ENCODE data around the gene ATG4C.

The ATG4C gene

GRCh38 chr1:62869217-62869754 is 85.4 kb downstream of the ATG4C start:
- Mint-ChIP-seq H3K9me3 (no peaks in the 10 kb centered on the region), H3K4me1 (no peaks in the 10 kb centered on the region), H3K27me3 (ENCODE audit: low read depth) (no peaks in the 10 kb centered on the region), H3K4me3 (no peak overlapping the region), H3K36me3 (ENCODE audit: low read depth) (no peaks in the 10 kb centered on the region), H3K27ac (no peak overlapping the region)
- no peak for TF ChIP-seq CTCF (IDR thresholded peaks at IDR 0.05; ENCODE audit: unreplicated experiment in 3 of 3)

- Mint-ChIP-seq H3K4me3 (no peak overlapping the region), H3K4me1 (no peaks in the 10 kb centered on the region), H3K9me3 (no peaks in the 10 kb centered on the region), H3K27me3 (ENCODE audit: low read depth) (peaks cover 4% of the 10 kb centered on the region), H3K36me3 (ENCODE audit: low read depth) (no peaks in the 10 kb centered on the region), H3K27ac (no peak overlapping the region)
- TF ChIP-seq CTCF (IDR thresholded peaks at IDR 0.05; ENCODE audit: unreplicated experiment in 3 of 3) = no peak
Observed at GRCh38 chr1:62870148-62870547, 86.2 kb downstream of the ATG4C start.

DNA sequence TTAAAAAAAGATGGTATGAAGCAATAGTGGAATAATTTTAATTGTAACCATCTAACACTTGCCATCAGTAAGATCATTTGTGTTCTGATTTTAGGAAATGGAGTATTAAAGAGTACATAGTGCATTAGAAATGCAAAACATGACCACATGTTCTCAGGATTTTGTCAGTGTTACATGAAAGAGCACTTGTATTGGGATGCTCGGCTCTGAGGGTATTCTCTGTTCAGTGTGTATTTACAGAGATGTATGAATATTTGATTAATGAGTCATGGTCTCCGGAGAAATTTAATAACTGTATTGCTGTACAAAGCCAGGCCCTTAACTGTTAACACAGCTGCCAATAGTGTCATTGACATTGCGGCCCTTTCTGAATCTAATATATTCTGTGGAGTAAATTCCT is 91.7 kb downstream of the ATG4C start:
- no peak overlapping the region for H3K4me3 Mint-ChIP-seq

GRCh38 chr1:62876535-62876934 is 92.6 kb downstream of the ATG4C start:
- Mint-ChIP-seq H3K9me3 (peaks cover 3% of the 10 kb centered on the region), H3K36me3 (ENCODE audit: low read depth) (no peaks in the 10 kb centered on the region), H3K27ac (no peak overlapping the region), H3K4me3 (no peak overlapping the region), H3K4me1 (no peaks in the 10 kb centered on the region), H3K27me3 (ENCODE audit: low read depth) (peaks cover 9% of the 10 kb centered on the region)
- no peak for TF ChIP-seq CTCF (IDR thresholded peaks at IDR 0.05; ENCODE audit: unreplicated experiment in 3 of 3)

More for the DNA sequence above, 91.7 kb downstream of the ATG4C start:
- Mint-ChIP-seq H3K27me3 (ENCODE audit: low read depth) (peaks cover 9% of the 10 kb centered on the region), H3K36me3 (ENCODE audit: low read depth) (no peaks in the 10 kb centered on the region), H3K4me1 (no peaks in the 10 kb centered on the region), H3K27ac (no peak overlapping the region), H3K9me3 (peaks cover 3% of the 10 kb centered on the region)
- TF ChIP-seq CTCF (IDR thresholded peaks at IDR 0.05; ENCODE audit: unreplicated experiment in 3 of 3) = no peak

GRCh38 chr1:62877579-62877978 is 93.6 kb downstream of the ATG4C start:
- H3K4me3 Mint-ChIP-seq = no peak overlapping the region

More at GRCh38 chr1:62877579-62877978, 93.6 kb downstream of the ATG4C start:
- H3K9me3 Mint-ChIP-seq = peaks cover 3% of the 10 kb centered on the region
- H3K27ac Mint-ChIP-seq = no peak overlapping the region
- H3K36me3 Mint-ChIP-seq (ENCODE audit: low read depth) = no peaks in the 10 kb centered on the region
- H3K27me3 Mint-ChIP-seq (ENCODE audit: low read depth) = peaks cover 9% of the 10 kb centered on the region
- H3K4me1 Mint-ChIP-seq = no peaks in the 10 kb centered on the region
- no peak for TF ChIP-seq CTCF (IDR thresholded peaks at IDR 0.05; ENCODE audit: unreplicated experiment in 3 of 3)

Measured in nephron (organoid).